OCI-LY1 (cell line): Measurements from ENCODE around the gene MAPK9.

ENCODE experiments used
- H2AFZ ChIP-seq: fragments of 200-600 bp; sonication (generic), shearing (Covaris generic); 2 replicates; pipeline ENCODE4 v1.6.0; 2014; ENCODE audit warnings: antibody characterized with exemption, mild to moderate bottlenecking, low read length
- H3F3A ChIP-seq: fragments of 200-600 bp; sonication (generic), shearing (Covaris generic); 2 replicates; pipeline ENCODE4 v1.6.0; 2014; ENCODE audit warnings: mild to moderate bottlenecking, antibody characterized with exemption, low read length, moderate library complexity; ENCODE audit not compliant: insufficient read depth
- H3K27ac ChIP-seq: fragments of 200-600 bp; sonication (generic); 2 replicates; pipeline ENCODE4 v1.5.1; 2014; ENCODE audit warnings: low read length, mixed run types, mild to moderate bottlenecking, low read depth; ENCODE audit not compliant: poor library complexity, severe bottlenecking
- H3K27me3 ChIP-seq: fragments of 200-600 bp; sonication (generic); 2 replicates; pipeline ENCODE4 v1.6.0; 2014; ENCODE audit warnings: antibody characterized with exemption, mild to moderate bottlenecking, low read length, moderate library complexity; ENCODE audit not compliant: insufficient read depth
- H3K36me3 ChIP-seq: fragments of 200-600 bp; sonication (generic); 2 replicates; pipeline ENCODE4 v1.6.1; 2014; ENCODE audit warnings: mild to moderate bottlenecking, antibody characterized with exemption, low read length, moderate library complexity, mixed read lengths; ENCODE audit not compliant: insufficient read depth
- H3K4me1 ChIP-seq: fragments of 200-600 bp; sonication (generic); 2 replicates; pipeline ENCODE4 v1.5.1; 2014; ENCODE audit warnings: mild to moderate bottlenecking, low read length, moderate library complexity; ENCODE audit not compliant: insufficient read depth, severe bottlenecking
- H3K4me2 ChIP-seq: fragments of 200-600 bp; sonication (generic), shearing (Covaris generic); 2 replicates; pipeline ENCODE4 v1.6.1; 2014; ENCODE audit warnings: low read length
- H3K4me3 ChIP-seq: fragments of 200-600 bp; sonication (generic); 2 replicates; pipeline ENCODE4 v1.5.1; 2014; ENCODE audit warnings: low read length, low read depth, mild to moderate bottlenecking, mixed read lengths; ENCODE audit not compliant: poor library complexity, severe bottlenecking
- H3K79me2 ChIP-seq: fragments of 200-600 bp; shearing (Covaris generic); 2 replicates; pipeline ENCODE4 v1.6.1; 2016; ENCODE audit warnings: mixed run types, low read length, mixed read lengths; ENCODE audit not compliant: insufficient read depth
- H3K9ac ChIP-seq: fragments of 200-600 bp; sonication (generic), shearing (Covaris generic); 2 replicates; pipeline ENCODE4 v1.6.1; 2014; ENCODE audit warnings: mild to moderate bottlenecking, low read length, mixed read lengths
- H3K9me2 ChIP-seq: fragments of 200-600 bp; sonication (generic), shearing (Covaris generic); 2 replicates; pipeline ENCODE4 v1.6.1; 2014; ENCODE audit warnings: low read depth, mild to moderate bottlenecking, low read length, mixed read lengths
- H3K9me3 ChIP-seq: fragments of 200-600 bp; shearing (Covaris generic); 2 replicates; pipeline ENCODE4 v1.6.1; 2014; ENCODE audit warnings: low read length, mixed read lengths
- H4K20me1 ChIP-seq: fragments of 200-600 bp; sonication (generic), shearing (Covaris generic); 2 replicates; pipeline ENCODE4 v1.6.0; 2016; ENCODE audit warnings: mild to moderate bottlenecking, low read length; ENCODE audit not compliant: insufficient read depth
- EZH2 ChIP-seq: fragments of 200-600 bp; sonication (generic), shearing (Covaris generic); IDR thresholded peaks from 2 replicates; pipeline ENCODE4 v1.8.0; 2017; ENCODE audit warnings: borderline replicate concordance, mixed run types, mild to moderate bottlenecking, antibody characterized with exemption, low read length, moderate library complexity, mixed read lengths
- TF ChIP-seq, protein P1 (sequence below): fragments of 200-600 bp; sonication (generic), shearing (Covaris generic); IDR thresholded peaks from 2 replicates; pipeline ENCODE4 v1.5.1; 2017; ENCODE audit warnings: mild to moderate bottlenecking, antibody characterized with exemption, low read length, moderate library complexity, mixed read lengths

Gene MAPK9

DNA sequence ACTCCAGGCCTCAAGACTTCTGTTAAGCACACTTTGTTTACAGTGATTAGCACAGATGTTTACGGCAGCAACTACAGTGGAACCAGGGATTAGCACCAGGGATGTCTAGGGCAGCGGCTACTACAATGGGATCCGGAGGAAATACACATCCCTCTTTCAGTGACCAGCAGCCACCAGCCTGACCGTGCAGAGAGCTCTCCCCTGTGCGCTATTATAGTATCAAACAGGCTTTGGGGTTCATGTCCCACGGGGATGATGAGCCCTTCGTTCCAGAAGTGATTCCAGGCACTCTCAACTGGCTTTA is 39.7 kb upstream of the MAPK9 start:
- no peak overlapping the region for H3K4me3 ChIP-seq
- H3K4me2 ChIP-seq: no peak overlapping the region
- H3K79me2 ChIP-seq: no peaks in the 10 kb centered on the region
- H3K9me3 ChIP-seq: no peaks in the 10 kb centered on the region
- TF ChIP-seq, protein P1, sequence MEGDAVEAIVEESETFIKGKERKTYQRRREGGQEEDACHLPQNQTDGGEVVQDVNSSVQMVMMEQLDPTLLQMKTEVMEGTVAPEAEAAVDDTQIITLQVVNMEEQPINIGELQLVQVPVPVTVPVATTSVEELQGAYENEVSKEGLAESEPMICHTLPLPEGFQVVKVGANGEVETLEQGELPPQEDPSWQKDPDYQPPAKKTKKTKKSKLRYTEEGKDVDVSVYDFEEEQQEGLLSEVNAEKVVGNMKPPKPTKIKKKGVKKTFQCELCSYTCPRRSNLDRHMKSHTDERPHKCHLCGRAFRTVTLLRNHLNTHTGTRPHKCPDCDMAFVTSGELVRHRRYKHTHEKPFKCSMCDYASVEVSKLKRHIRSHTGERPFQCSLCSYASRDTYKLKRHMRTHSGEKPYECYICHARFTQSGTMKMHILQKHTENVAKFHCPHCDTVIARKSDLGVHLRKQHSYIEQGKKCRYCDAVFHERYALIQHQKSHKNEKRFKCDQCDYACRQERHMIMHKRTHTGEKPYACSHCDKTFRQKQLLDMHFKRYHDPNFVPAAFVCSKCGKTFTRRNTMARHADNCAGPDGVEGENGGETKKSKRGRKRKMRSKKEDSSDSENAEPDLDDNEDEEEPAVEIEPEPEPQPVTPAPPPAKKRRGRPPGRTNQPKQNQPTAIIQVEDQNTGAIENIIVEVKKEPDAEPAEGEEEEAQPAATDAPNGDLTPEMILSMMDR: no peak
- TF ChIP-seq EZH2: no peak
- H3K36me3 ChIP-seq: no peaks in the 10 kb centered on the region
- H4K20me1 ChIP-seq: no peaks in the 10 kb centered on the region
- H3K27ac ChIP-seq: no peak overlapping the region
- H3K9ac ChIP-seq: no peak overlapping the region
- 0 out of 2 replicates have a peak, but pooled peaks cover 6% of the 10 kb centered on the region for H3K27me3 ChIP-seq
- H3K9me2 ChIP-seq: no peaks in the 10 kb centered on the region
- H3F3A ChIP-seq: no peaks in the 10 kb centered on the region
- H2AFZ ChIP-seq: no peak overlapping the region
- H3K4me1 ChIP-seq: peaks cover 4% of the 10 kb centered on the region

DNA sequence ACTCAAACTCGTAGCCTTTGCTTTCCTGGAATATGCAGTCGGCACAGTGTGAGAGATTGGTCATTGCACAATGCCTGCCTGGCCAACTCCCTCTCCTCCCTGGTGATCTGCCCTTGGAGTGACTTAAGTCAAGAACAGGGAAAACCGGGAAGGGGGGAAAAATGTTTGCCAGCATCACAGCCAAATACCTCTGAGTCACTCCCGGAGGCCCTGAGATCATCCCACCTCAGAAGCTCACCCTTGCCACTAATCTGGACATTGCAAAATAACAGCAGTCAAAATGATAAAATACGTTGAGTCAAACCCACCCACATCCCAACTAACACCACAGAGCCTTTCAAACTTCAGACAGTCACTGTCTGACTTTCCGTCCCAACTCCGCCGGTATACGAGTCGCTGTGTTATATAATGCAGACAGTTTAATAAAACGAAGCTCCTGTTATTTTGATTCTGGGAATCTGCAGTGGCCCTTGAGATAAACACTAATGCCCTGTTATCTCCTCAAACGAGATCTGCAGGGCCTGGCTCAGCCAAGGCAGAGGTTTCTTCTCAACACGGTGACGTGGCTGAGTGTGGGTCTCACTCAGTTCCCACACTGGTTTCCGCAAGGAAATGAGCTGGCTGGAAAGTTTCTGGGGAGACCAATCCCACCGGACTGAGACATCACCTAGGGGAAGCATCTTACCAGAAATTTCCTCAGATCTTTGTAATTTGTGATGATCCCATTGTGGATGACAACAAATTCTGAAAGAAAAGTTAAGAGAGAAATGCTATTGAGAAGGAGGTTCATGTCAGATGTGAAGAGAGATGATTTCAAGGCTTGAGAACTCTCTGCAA is 39.1 kb upstream of the MAPK9 start:
- Histone ChIP-seq H3K27ac (no peak overlapping the region), H3K79me2 (no peaks in the 10 kb centered on the region), H3K4me1 (peaks cover 4% of the 10 kb centered on the region), H2AFZ (no peak overlapping the region), H3K9ac (no peak overlapping the region), H4K20me1 (no peaks in the 10 kb centered on the region), H3K9me3 (no peaks in the 10 kb centered on the region), H3K27me3 (0 out of 2 replicates have a peak, but pooled peaks cover 6% of the 10 kb centered on the region), H3K36me3 (no peaks in the 10 kb centered on the region), H3K9me2 (no peaks in the 10 kb centered on the region), H3K4me3 (no peak overlapping the region), H3F3A (no peaks in the 10 kb centered on the region), H3K4me2 (no peak overlapping the region)
- TF ChIP-seq, protein P1: no peak
- TF ChIP-seq EZH2: no peak

DNA sequence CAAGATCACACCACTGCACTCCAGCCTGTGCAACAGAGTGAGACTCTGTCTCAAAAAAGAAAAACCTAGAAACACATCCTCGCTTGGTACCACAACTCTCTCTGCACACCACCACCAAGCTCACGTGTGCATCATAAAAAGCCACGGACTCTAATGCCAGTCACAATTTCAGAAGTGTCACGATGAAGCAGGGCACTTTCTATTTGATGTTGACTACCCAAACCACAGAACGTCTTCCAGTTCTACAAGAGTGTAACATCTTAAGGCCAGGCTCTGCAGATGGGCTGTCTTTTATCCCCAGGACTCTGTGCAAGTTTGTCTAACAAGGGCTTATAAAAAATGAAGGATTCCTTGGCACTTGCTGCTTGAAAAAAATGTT is 38.4 kb upstream of the MAPK9 start:
- H2AFZ ChIP-seq: no peak overlapping the region
- no peaks in the 10 kb centered on the region for H4K20me1 ChIP-seq
- H3K27ac ChIP-seq: no peak overlapping the region
- H3K79me2 ChIP-seq: no peaks in the 10 kb centered on the region
- H3F3A ChIP-seq: no peaks in the 10 kb centered on the region
- H3K4me3 ChIP-seq: no peak overlapping the region
- no peaks in the 10 kb centered on the region for H3K9me2 ChIP-seq
- H3K36me3 ChIP-seq: no peaks in the 10 kb centered on the region
- no peaks in the 10 kb centered on the region for H3K9me3 ChIP-seq
- H3K27me3 ChIP-seq: 0 out of 2 replicates have a peak, but pooled peaks cover 6% of the 10 kb centered on the region
- TF ChIP-seq, protein P1: no peak
- TF ChIP-seq EZH2: no peak
- no peak overlapping the region for H3K4me2 ChIP-seq
- peaks cover 4% of the 10 kb centered on the region for H3K4me1 ChIP-seq
- H3K9ac ChIP-seq: no peak overlapping the region
